Esophagus (tissue), 2 donors: ENCODE measurements around the gene PRCC. TPM values are rescaled to one million over a fixed set of nuclear protein-coding genes. Genes with fewer than 3 reads are reported as not detected.

Source experiments
- H3K27ac ChIP-seq, 2 donors: one replicate each; pipeline ENCODE4 v1.5.1; 2013; ENCODE audit warnings: low read depth in 2 of 2, mild to moderate bottlenecking in 2 of 2, inconsistent platforms in 1 of 2, low read length in 1 of 2, moderate library complexity in 1 of 2
- H3K27me3 ChIP-seq, 2 donors: one replicate each; pipeline ENCODE4 v1.6.1; 2013; ENCODE audit warnings: low read length in 2 of 2, control low read depth in 1 of 2, mild to moderate bottlenecking in 1 of 2; ENCODE audit not compliant: insufficient read depth in 2 of 2, control insufficient read depth in 1 of 2
- H3K36me3 ChIP-seq, 2 donors: one replicate each; pipeline ENCODE4 v1.6.1; 2013; ENCODE audit warnings: low read length in 1 of 2; ENCODE audit not compliant: control insufficient read depth in 2 of 2, insufficient read depth in 2 of 2
- H3K4me1 ChIP-seq, 2 donors: one replicate each; pipeline ENCODE4 v1.6.1; 2013; ENCODE audit warnings: low read length in 1 of 2; ENCODE audit not compliant: control insufficient read depth in 2 of 2, insufficient read depth in 2 of 2
- H3K4me3 ChIP-seq, 2 donors: one replicate each; pipeline ENCODE4 v1.5.1; 2013; ENCODE audit warnings: low read length in 2 of 2, mild to moderate bottlenecking in 2 of 2, low read depth in 1 of 2, moderate library complexity in 1 of 2
- H3K9me3 ChIP-seq, 2 donors: one replicate each; pipeline ENCODE4 v1.6.1; 2013; ENCODE audit warnings: mild to moderate bottlenecking in 2 of 2, low read depth in 1 of 2, low read length in 1 of 2, moderate library complexity in 1 of 2; ENCODE audit not compliant: control insufficient read depth in 2 of 2, insufficient read depth in 1 of 2
- WGBS, 2 donors: extraction: QIAGEN DNeasy Blood & Tissue Kit; methylation state at CpG; one replicate each; pipeline ENCODE4 v1.1.7; 2013; 5-methylcytosine and 5-hydroxymethylcytosine counted together
- polyA plus RNA-seq, 2 donors: library from polyadenylated mRNA; stranded (reverse); fragments of 200-250 nt; gene quantifications; one replicate each; pipeline ENCODE4 v1.2.3, GENCODE V29; 2013
- donor health status: healthy with polysubstance abuse.
- donor health status: Bipolar disorder and iron deficiency.

Gene PRCC
- polyA plus RNA-seq, 2 donors: 36.6 to 41.8 TPM

- H3K27ac ChIP-seq: no peak overlapping the region
- peaks cover 0 to 3% of the 10 kb centered on the region in 2 donors for H3K36me3 ChIP-seq
- no peaks in the 10 kb centered on the region for H3K27me3 ChIP-seq
- H3K4me3 ChIP-seq: no peak overlapping the region
- H3K4me1 ChIP-seq: peaks cover 2 to 6% of the 10 kb centered on the region in 2 donors
- WGBS, 2 donors: 81 to 83% methylated on average over 3 of the region's 3 CpGs
- no peaks in the 10 kb centered on the region for H3K9me3 ChIP-seq
These were observed 6.3 kb downstream of the PRCC start for GRCh38 chr1:156773607-156774006.

- Histone ChIP-seq H3K9me3 (no peaks in the 10 kb centered on the region), H3K4me1 (peaks cover 2 to 4% of the 10 kb centered on the region in 2 donors)
- 78 to 79% methylated on average over 5 of the region's 5 CpGs for WGBS, 2 donors
These were observed 8.5 kb downstream of the PRCC start for GRCh38 chr1:156775799-156776198.

GRCh38 chr1:156776942-156777341 is 9.6 kb downstream of the PRCC start:
- H3K36me3 ChIP-seq: peaks cover 0 to 3% of the 10 kb centered on the region in 2 donors
- peaks cover 0 to 4% of the 10 kb centered on the region in 2 donors for H3K4me1 ChIP-seq
- 56 to 67% methylated on average over 4 of the region's 4 CpGs for WGBS, 2 donors
- H3K27me3 ChIP-seq: no peaks in the 10 kb centered on the region
- H3K27ac ChIP-seq: no peak overlapping the region
- H3K4me3 ChIP-seq: no peak overlapping the region
- no peaks in the 10 kb centered on the region for H3K9me3 ChIP-seq

More at GRCh38 chr1:156775799-156776198, 8.5 kb downstream of the PRCC start:
- Histone ChIP-seq H3K36me3 (peaks cover 0 to 3% of the 10 kb centered on the region in 2 donors), H3K4me3 (no peak overlapping the region), H3K27ac (no peak overlapping the region), H3K27me3 (no peaks in the 10 kb centered on the region)

- Histone ChIP-seq H3K27me3 (no peaks in the 10 kb centered on the region), H3K4me1 (peaks cover 0 to 4% of the 10 kb centered on the region in 2 donors), H3K4me3 (no peak overlapping the region), H3K27ac (no peak overlapping the region), H3K9me3 (no peaks in the 10 kb centered on the region), H3K36me3 (peaks cover 0 to 3% of the 10 kb centered on the region in 2 donors)
- 26 to 46% methylated on average over 1 of the region's 1 CpG for WGBS, 2 donors
These were observed 10.2 kb downstream of the PRCC start for GRCh38 chr1:156777573-156777972.

- Histone ChIP-seq H3K27ac (no peak overlapping the region), H3K27me3 (no peaks in the 10 kb centered on the region), H3K4me3 (no peak overlapping the region), H3K36me3 (peaks cover 7 to 17% of the 10 kb centered on the region in 2 donors), H3K9me3 (no peaks in the 10 kb centered on the region), H3K4me1 (peaks cover 0 to 2% of the 10 kb centered on the region in 2 donors)
These were observed 14.4 kb downstream of the PRCC start for GRCh38 chr1:156781585-156782186.

- H3K9me3 ChIP-seq: no peaks in the 10 kb centered on the region
- no peaks in the 10 kb centered on the region for H3K27me3 ChIP-seq
- no peak overlapping the region for H3K27ac ChIP-seq
- no peak overlapping the region for H3K4me3 ChIP-seq
- H3K4me1 ChIP-seq: no peaks in the 10 kb centered on the region
- peaks cover 11 to 22% of the 10 kb centered on the region in 2 donors for H3K36me3 ChIP-seq
- WGBS, 2 donors: 88 to 91% methylated on average over 6 of the region's 6 CpGs
These were observed 18.1 kb downstream of the PRCC start for GRCh38 chr1:156785458-156785857.

- H3K4me3 ChIP-seq: no peak overlapping the region
- no peaks in the 10 kb centered on the region for H3K27me3 ChIP-seq
- H3K27ac ChIP-seq: no peak overlapping the region
- 85 to 86% methylated on average over 10 of the region's 10 CpGs for WGBS, 2 donors
- H3K9me3 ChIP-seq: no peaks in the 10 kb centered on the region
- no peaks in the 10 kb centered on the region for H3K4me1 ChIP-seq
- peaks cover 17 to 28% of the 10 kb centered on the region in 2 donors for H3K36me3 ChIP-seq
These were observed 19.3 kb downstream of the PRCC start for GRCh38 chr1:156786640-156787039.

GRCh38 chr1:156788136-156788535 is 20.8 kb downstream of the PRCC start:
- WGBS, 2 donors: 91 to 96% methylated on average over 2 of the region's 2 CpGs
- H3K36me3 ChIP-seq: peaks cover 25 to 36% of the 10 kb centered on the region in 2 donors

GRCh38 chr1:156789621-156790318 is 22.4 kb downstream of the PRCC start:
- Histone ChIP-seq H3K27me3 (no peaks in the 10 kb centered on the region), H3K4me1 (no peaks in the 10 kb centered on the region), H3K4me3 (no peak overlapping the region), H3K36me3 (peaks cover 29 to 36% of the 10 kb centered on the region in 2 donors), H3K27ac (no peak overlapping the region), H3K9me3 (no peaks in the 10 kb centered on the region)
- WGBS, 2 donors: 86 to 96% methylated on average over 4 of the region's 4 CpGs

More at GRCh38 chr1:156788136-156788535, 20.8 kb downstream of the PRCC start:
- Histone ChIP-seq H3K9me3 (no peaks in the 10 kb centered on the region), H3K27me3 (no peaks in the 10 kb centered on the region), H3K4me1 (no peaks in the 10 kb centered on the region), H3K4me3 (no peak overlapping the region), H3K27ac (no peak overlapping the region)
